Activated CD8-positive, alpha-beta memory T cell treated with anti-CD3 and anti-CD28 coated beads, Interleukin-2, amount 10 ng/mL, durations not matched to agents 7 days and 5 days (primary cell): ENCODE results near the gene CFAP74. TPM values are rescaled to one million over a fixed set of nuclear protein-coding genes. Genes with fewer than 3 reads are reported as not detected.

Source experiments
- ATAC-seq: fragments of 150-1000 bp; cut with Tn5 transposase; one replicate; pipeline ENCODE4 v1.10.0; 2021; ENCODE audit warnings: moderate library complexity
- CTCF ChIA-PET: fragments of 350-600 bp; sonication (Branson Sonifier 250); formaldehyde crosslinking; loops from one replicate; lab custom pipeline; 2021; ENCODE audit warnings: antibody characterized with exemption; lab: Charles Lee
- DNase-seq: peaks from one replicate; pipeline ENCODE4 v3.0.0-alpha.2; 2020
- H3K27ac Mint-ChIP-seq: one replicate; pipeline ENCODE4 v1.8.0; 2021; ENCODE audit warnings: mild to moderate bottlenecking, mixed read lengths
- H3K27me3 Mint-ChIP-seq: one replicate; pipeline ENCODE4 v1.8.0; 2021; ENCODE audit warnings: mixed read lengths
- H3K36me3 Mint-ChIP-seq: one replicate; pipeline ENCODE4 v1.8.0; 2021; ENCODE audit warnings: mild to moderate bottlenecking, mixed read lengths
- H3K4me1 Mint-ChIP-seq: one replicate; pipeline ENCODE4 v1.8.0; 2021; ENCODE audit warnings: mixed read lengths
- H3K4me3 Mint-ChIP-seq: one replicate; pipeline ENCODE4 v1.8.0; 2021; ENCODE audit warnings: mild to moderate bottlenecking, moderate library complexity, mixed read lengths
- H3K9me3 Mint-ChIP-seq: one replicate; pipeline ENCODE4 v1.8.0; 2022; ENCODE audit warnings: low read depth, mixed read lengths
- total RNA-seq, 2 experiments: library from RNA; stranded (reverse); gene quantifications; one replicate each; pipeline ENCODE4 v1.2.3, GENCODE V29; 2021

Gene CFAP74
- total RNA-seq, 2 experiments from 2014 or later = not detected

DNA sequence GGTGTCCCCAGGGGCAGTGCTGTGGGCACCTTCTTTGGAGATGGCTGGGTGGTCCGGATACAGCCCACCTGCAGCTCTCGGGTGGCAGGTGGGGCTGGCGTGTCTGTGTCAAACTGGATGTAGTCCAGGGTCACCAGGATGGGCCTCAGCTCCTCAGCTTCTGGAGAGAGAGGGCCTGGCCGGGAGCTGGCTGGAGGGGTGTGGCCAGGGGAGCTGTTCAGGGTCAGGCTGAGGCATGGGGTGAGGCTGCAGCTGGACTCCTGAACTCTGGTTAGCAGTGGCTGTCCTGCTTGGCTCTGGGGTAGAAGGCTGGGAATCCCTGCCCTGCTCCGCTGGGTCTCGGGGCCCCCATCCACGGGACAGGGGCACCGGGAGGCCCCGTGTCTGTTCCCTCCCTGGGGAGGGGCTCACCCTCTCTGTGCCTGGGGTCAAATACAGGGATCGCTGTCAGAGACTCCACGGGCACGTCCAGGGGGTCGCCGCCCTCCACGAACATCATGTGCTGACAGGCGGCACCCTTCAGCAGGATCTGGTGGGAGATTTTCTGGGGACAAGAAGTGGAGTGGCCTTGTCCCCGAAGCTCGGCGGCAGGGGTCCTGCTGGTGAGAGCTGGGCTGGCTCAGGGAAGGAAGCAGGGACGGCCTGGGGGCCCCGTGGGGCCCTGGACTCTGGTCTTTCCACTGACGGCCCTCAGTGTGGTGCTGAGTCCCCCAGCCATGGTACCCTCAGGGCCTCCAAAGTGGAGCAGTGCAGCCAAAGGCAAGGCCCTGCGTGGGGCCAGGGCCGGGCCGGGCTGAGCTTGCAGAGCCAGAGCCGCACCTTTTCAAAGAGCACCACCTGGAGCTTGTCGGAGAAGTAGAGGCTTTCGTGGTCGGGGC is 80.4 kb downstream of the CFAP74 start:
- ATAC-seq (no peak), DNase-seq (no peak)
- H3K36me3 Mint-ChIP-seq = no peaks in the 10 kb centered on the region
- H3K27me3 Mint-ChIP-seq = peaks cover under 1% of the 10 kb centered on the region
- CTCF ChIA-PET = no interaction called here
- no peak overlapping the region for H3K4me3 Mint-ChIP-seq
- no peak overlapping the region for H3K27ac Mint-ChIP-seq
- H3K9me3 Mint-ChIP-seq = no peaks in the 10 kb centered on the region
- H3K4me1 Mint-ChIP-seq = peaks cover 6% of the 10 kb centered on the region

- peaks cover 6% of the 10 kb centered on the region for H3K27me3 Mint-ChIP-seq
- H3K27ac Mint-ChIP-seq = no peak overlapping the region
- H3K4me1 Mint-ChIP-seq = peaks cover 6% of the 10 kb centered on the region
- CTCF ChIA-PET = no interaction called here
- no peak overlapping the region for H3K4me3 Mint-ChIP-seq
- ATAC-seq (no peak), DNase-seq (no peak)
- H3K36me3 Mint-ChIP-seq = no peaks in the 10 kb centered on the region
- H3K9me3 Mint-ChIP-seq = no peaks in the 10 kb centered on the region
These were observed 81.0 kb downstream of the CFAP74 start for GRCh38 chr1:1922702-1922955.

DNA sequence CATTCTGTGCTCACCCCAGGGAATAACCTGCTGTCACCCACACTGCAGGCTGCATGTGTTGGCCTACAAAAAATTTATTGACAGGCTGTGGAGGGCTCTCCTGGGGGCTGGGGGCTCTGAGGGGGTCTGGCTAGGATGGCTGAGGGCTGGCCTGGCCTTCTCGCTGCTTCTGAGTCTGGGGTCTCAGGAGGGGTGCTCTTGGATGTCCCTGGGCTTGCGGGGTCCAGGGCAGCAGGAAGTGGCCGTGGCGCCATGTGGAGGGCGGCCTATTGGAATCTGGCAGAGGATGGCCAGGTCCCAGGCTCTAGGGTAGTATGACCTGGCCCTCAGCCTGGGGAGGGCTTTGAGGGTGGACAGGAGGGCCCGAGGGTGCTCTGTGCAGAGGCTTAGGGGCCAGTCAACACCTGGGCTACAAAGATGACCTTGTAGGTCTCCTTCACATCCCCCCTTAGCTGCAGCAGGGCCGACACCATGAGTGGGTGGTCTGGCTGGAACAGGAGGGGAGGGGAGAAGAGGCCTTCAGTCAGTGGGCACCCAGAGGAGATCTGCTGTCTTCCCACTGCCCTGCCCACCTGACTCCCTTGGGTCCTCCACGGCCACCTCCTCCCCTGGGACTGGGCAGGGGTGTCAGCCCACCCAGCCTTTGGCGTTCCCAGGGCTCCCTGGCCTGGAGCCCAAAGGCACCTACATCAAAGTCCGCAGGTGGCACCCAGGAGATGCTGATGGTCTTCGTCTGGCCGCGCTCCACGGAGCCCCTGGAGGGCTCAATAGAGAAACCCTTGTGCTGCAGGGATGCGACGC is 81.5 kb downstream of the CFAP74 start:
- Mint-ChIP-seq H3K4me3 (no peak overlapping the region), H3K4me1 (peaks cover 6% of the 10 kb centered on the region), H3K9me3 (no peaks in the 10 kb centered on the region), H3K27me3 (peaks cover 9% of the 10 kb centered on the region), H3K27ac (no peak overlapping the region), H3K36me3 (no peaks in the 10 kb centered on the region)
- ATAC-seq (no peak), DNase-seq (no peak)
- CTCF ChIA-PET = interaction anchor here (2.9 kb wide), 1 partner anchor 13 kb away, joined by 12 read pairs; no protein-coding TSS in a partner anchor

GRCh38 chr1:1921459-1921862 is 82.1 kb downstream of the CFAP74 start:
- no peak for DNase-seq
- ATAC-seq = no peak
- Mint-ChIP-seq H3K4me3 (no peak overlapping the region), H3K9me3 (no peaks in the 10 kb centered on the region), H3K27ac (no peak overlapping the region), H3K4me1 (peaks cover 6% of the 10 kb centered on the region), H3K36me3 (no peaks in the 10 kb centered on the region), H3K27me3 (peaks cover 9% of the 10 kb centered on the region)
- CTCF ChIA-PET = interaction anchor here (0.7 to 2.9 kb wide), 2 partner anchors 13 to 16 kb away, joined by 3 to 12 read pairs; no protein-coding TSS in a partner anchor

DNA sequence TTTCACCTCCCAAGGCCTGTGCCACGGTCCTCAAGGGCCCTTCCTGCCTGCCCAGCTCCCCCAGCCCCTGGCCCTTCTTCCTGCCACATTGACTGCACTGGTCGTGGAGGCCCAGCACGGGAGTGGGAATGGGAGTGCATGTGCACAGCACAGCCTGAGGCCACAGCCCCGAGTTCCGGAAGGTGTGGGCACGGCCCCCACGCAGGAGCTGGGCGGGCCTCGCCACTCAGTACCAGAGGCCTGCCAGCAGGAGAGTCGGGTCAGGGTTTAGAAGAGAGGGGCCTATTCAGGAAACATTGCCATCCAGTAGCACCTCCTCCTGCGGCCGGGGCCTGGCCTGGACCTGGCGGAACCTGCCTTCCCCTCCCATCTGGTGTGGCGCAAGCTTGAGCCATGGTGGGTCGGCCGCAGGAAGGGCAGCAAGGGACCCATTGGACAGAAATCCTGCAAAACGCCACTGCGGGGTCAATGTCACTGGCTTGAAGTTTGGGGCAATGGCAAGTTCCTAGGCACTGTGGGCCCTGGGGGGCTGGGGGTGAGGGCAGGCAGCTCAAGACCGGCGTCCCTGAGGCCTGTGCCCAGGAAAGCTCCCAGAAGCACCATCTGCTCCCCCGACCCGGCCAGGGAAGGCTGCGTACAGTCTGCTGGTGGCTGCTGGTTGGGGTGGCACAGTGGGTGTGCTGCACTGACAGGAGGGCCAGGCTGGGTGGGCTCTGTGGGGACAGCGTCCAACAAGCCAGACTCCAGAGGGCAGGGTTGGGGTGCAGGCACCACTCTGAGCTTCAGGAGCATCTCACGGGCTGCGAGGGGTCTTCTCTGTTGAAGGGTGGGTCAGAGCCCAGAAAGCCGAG is 82.8 kb downstream of the CFAP74 start:
- H3K36me3 Mint-ChIP-seq = no peaks in the 10 kb centered on the region
- DNase-seq (no peak), ATAC-seq (no peak)
- CTCF ChIA-PET = interaction anchor here (0.7 to 2.9 kb wide), 2 partner anchors 12 to 15 kb away, joined by 3 to 12 read pairs; no protein-coding TSS in a partner anchor
- no peak overlapping the region for H3K4me3 Mint-ChIP-seq
- H3K9me3 Mint-ChIP-seq = no peaks in the 10 kb centered on the region
- H3K27me3 Mint-ChIP-seq = peaks cover 9% of the 10 kb centered on the region
- no peak overlapping the region for H3K27ac Mint-ChIP-seq
- H3K4me1 Mint-ChIP-seq = peaks cover 6% of the 10 kb centered on the region

DNA sequence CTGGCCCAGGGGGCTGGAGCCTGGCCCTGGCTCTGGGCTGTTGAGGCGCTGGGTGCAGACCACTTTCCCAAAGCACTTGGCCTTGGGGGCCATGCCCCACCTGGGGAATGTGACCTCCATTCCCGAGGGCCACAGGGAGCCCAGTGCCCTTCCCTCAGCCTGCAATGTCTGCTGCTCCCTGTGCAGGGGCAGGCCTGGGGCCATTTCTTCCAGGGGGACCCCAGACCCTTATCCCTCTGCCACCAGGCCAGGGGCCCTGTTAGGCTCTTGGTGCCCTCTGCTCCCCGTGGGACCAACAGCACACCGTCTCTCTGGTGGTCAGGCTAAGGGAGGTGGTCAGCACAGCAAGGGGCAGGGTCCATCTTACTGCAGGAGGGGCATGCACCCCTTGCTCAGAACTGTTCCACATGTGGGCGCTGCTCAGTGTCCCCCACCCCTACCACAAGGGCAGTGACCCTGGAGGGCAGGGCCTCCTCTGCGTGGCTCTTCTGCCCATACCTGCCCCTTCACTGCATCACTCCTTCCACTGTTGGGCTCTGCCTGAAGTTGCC is 83.5 kb downstream of the CFAP74 start:
- peaks cover 6% of the 10 kb centered on the region for H3K4me1 Mint-ChIP-seq
- H3K27ac Mint-ChIP-seq = no peak overlapping the region
- DNase-seq (no peak), ATAC-seq (no peak)
- peaks cover 9% of the 10 kb centered on the region for H3K27me3 Mint-ChIP-seq
- peak overlapping the region; percentile 63 for H3K4me3 Mint-ChIP-seq
- no peaks in the 10 kb centered on the region for H3K9me3 Mint-ChIP-seq
- CTCF ChIA-PET = interaction anchor here (2.9 kb wide), 1 partner anchor 11 kb away, joined by 12 read pairs; no protein-coding TSS in a partner anchor
- H3K36me3 Mint-ChIP-seq = no peaks in the 10 kb centered on the region

- CTCF ChIA-PET = interaction anchor here (2.9 kb wide), 1 partner anchor 11 kb away, joined by 12 read pairs; no protein-coding TSS in a partner anchor
- no peaks in the 10 kb centered on the region for H3K9me3 Mint-ChIP-seq
- no peaks in the 10 kb centered on the region for H3K36me3 Mint-ChIP-seq
- H3K27ac Mint-ChIP-seq = peak overlapping the region; percentile 24
- peak overlapping the region; percentile 63 for H3K4me3 Mint-ChIP-seq
- peak; percentile 90 for ATAC-seq
- H3K27me3 Mint-ChIP-seq = peaks cover 9% of the 10 kb centered on the region
- peaks cover 6% of the 10 kb centered on the region for H3K4me1 Mint-ChIP-seq
- peak; percentile 100 for DNase-seq
These were observed 84.1 kb downstream of the CFAP74 start for GRCh38 chr1:1919304-1920056.

- Mint-ChIP-seq H3K36me3 (no peaks in the 10 kb centered on the region), H3K27ac (peak within 1 kb of the TSS; percentile 24), H3K4me1 (peaks cover 6% of the 10 kb centered on the region), H3K27me3 (peaks cover 9% of the 10 kb centered on the region), H3K9me3 (no peaks in the 10 kb centered on the region), H3K4me3 (peak within 1 kb of the TSS; percentile 63)
- ATAC-seq (peak; percentile 41), DNase-seq (no peak)
- CTCF ChIA-PET = interaction anchor here (2.9 kb wide), 1 partner anchor 10 kb away, joined by 12 read pairs; no protein-coding TSS in a partner anchor
These were observed 84.7 kb downstream of the CFAP74 start, which contains the start of gene TMEM52 for GRCh38 chr1:1918901-1919303. Gene TMEM52 (minus strand): TSS chr1:1919279. CDS start chr1:1919265, 14 bp downstream.

- no peaks in the 10 kb centered on the region for H3K36me3 Mint-ChIP-seq
- H3K4me3 Mint-ChIP-seq = peak overlapping the region; percentile 28
- H3K4me1 Mint-ChIP-seq = peaks cover 6% of the 10 kb centered on the region
- DNase-seq (no peak), ATAC-seq (no peak)
- peaks cover 9% of the 10 kb centered on the region for H3K27me3 Mint-ChIP-seq
- no peaks in the 10 kb centered on the region for H3K9me3 Mint-ChIP-seq
- H3K27ac Mint-ChIP-seq = no peak overlapping the region
- CTCF ChIA-PET = interaction anchor here (1.0 kb wide), 1 partner anchor 9 kb away, joined by 5 read pairs; no protein-coding TSS in a partner anchor
These were observed 85.3 kb downstream of the CFAP74 start for GRCh38 chr1:1917995-1918900.

DNA sequence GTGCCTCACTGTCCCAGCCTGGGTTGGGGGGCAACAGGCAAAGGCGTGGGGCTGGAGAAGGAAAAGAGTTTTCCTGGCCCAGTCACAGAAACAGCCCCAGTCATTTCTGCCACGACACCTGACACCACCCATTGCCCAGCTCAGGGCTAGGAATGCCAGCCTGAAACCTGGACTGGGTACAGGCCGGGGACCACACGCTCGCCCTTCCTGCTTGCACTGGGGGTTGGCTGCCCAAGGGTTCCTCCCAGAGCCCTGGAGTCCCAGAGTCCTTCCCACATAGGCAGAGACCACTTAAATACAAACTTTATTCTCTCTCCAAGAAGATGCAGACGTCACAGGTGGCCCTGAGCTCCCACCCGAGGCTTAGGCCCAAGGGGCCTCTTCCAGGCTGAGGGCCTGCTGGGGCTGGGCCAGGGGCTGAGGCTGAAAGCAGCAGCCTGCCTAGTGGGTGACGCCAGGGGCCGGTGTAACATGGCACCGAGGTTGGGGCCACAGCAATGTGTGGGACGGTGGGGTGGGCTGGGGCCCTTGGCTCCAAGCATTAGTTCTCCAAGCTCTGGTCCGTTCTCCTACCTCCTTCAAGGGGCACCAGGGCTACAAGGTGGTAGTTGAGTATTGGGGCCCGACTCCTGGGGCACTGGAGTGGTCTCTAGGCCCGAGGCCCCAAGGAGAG is 86.1 kb downstream of the CFAP74 start:
- ATAC-seq (no peak), DNase-seq (no peak)
- Mint-ChIP-seq H3K27ac (no peak overlapping the region), H3K9me3 (no peaks in the 10 kb centered on the region), H3K4me1 (peaks cover 6% of the 10 kb centered on the region), H3K36me3 (no peaks in the 10 kb centered on the region), H3K27me3 (peaks cover 9% of the 10 kb centered on the region), H3K4me3 (no peak overlapping the region)
- CTCF ChIA-PET = interaction anchor here (1.0 kb wide), 1 partner anchor 9 kb away, joined by 5 read pairs; no protein-coding TSS in a partner anchor

DNA sequence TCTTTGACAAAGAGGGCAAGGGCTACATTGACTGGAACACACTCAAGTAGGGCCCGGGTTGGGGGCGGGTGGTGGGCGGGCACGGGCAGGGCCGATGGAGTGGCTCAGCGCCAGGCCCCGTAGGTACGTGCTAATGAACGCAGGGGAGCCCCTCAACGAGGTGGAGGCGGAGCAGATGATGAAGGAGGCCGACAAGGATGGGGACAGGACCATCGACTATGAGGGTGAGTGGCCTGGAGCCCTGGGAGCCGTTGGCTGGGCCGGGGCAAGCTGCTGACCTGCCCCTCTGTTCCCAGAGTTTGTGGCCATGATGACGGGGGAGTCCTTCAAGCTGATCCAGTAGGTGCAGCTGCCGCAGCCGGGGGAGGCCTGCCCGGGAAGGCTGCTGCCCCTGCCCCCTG is 86.7 kb downstream of the CFAP74 start:
- no peaks in the 10 kb centered on the region for H3K9me3 Mint-ChIP-seq
- CTCF ChIA-PET = interaction anchor here (1.0 kb wide), 1 partner anchor 8 kb away, joined by 5 read pairs; no protein-coding TSS in a partner anchor
- H3K4me3 Mint-ChIP-seq = no peak overlapping the region
- peaks cover 6% of the 10 kb centered on the region for H3K4me1 Mint-ChIP-seq
- ATAC-seq (no peak), DNase-seq (no peak)
- H3K27ac Mint-ChIP-seq = no peak overlapping the region
- H3K36me3 Mint-ChIP-seq = no peaks in the 10 kb centered on the region
- H3K27me3 Mint-ChIP-seq = peaks cover 9% of the 10 kb centered on the region
